Measurements from ENCODE around the gene ECT2L.
"Not testable (repeated sequence)": the region's sequence is repeated elsewhere in the genome, so short reads cannot be mapped to it uniquely, and the experiment has no call there.

ECT2L gene

GRCh38 chr6:138931660-138932059 lies 135.8 kb downstream of the ECT2L start:
- no peak for ATAC-seq
- no peak for TF ChIP-seq ZFP30 (CRISPR knock-in tag; IDR thresholded peaks at IDR 0.05)
- TF ChIP-seq TSHZ2 (CRISPR knock-in tag; IDR thresholded peaks at IDR 0.05), result no peak
- TF ChIP-seq RARB (CRISPR knock-in tag; IDR thresholded peaks at IDR 0.05), result no peak
- TF ChIP-seq CSRNP3 (CRISPR knock-in tag; IDR thresholded peaks at IDR 0.05), result no peak
- no peak for TF ChIP-seq ARNTL (CRISPR knock-in tag; IDR thresholded peaks at IDR 0.05; ENCODE audit: borderline replicate concordance, low read depth)
- TF ChIP-seq CREB5 (CRISPR knock-in tag; IDR thresholded peaks at IDR 0.05; ENCODE audit: low read depth), result no peak
- TF ChIP-seq GLIS3 (CRISPR knock-in tag; IDR thresholded peaks at IDR 0.05), result no peak
- no peak for TF ChIP-seq ESRRG (CRISPR knock-in tag; IDR thresholded peaks at IDR 0.05)
- TF ChIP-seq PPARA (CRISPR knock-in tag; IDR thresholded peaks at IDR 0.05; ENCODE audit: borderline replicate concordance), result no peak
- no peak for TF ChIP-seq ZFP3 (CRISPR knock-in tag; IDR thresholded peaks at IDR 0.05)
- no peak for TF ChIP-seq PATZ1 (CRISPR knock-in tag; IDR thresholded peaks at IDR 0.05; ENCODE audit: borderline replicate concordance)
- no peak for TF ChIP-seq ZC3H10 (CRISPR knock-in tag; IDR thresholded peaks at IDR 0.05)
- no peak for TF ChIP-seq POU6F1 (CRISPR knock-in tag; IDR thresholded peaks at IDR 0.05; ENCODE audit: borderline replicate concordance, low read depth)
- no peak for TF ChIP-seq CSDC2 (CRISPR knock-in tag; IDR thresholded peaks at IDR 0.05)
- no peak for TF ChIP-seq ZNF565 (CRISPR knock-in tag; conservative IDR thresholded peaks at IDR 0.05; ENCODE audit: low read depth)
- no peak for TF ChIP-seq SNAI2 (CRISPR knock-in tag; IDR thresholded peaks at IDR 0.05)
- TF ChIP-seq ISL1 (CRISPR knock-in tag; IDR thresholded peaks at IDR 0.05), result no peak
- TF ChIP-seq TOX (CRISPR knock-in tag; IDR thresholded peaks at IDR 0.05; ENCODE audit: borderline replicate concordance), result no peak
- no peak for TF ChIP-seq ZNF8 (CRISPR knock-in tag; IDR thresholded peaks at IDR 0.05)
- TF ChIP-seq ZNF70 (CRISPR knock-in tag; IDR thresholded peaks at IDR 0.05), result no peak

- not testable (repeated sequence) for ATAC-seq
Observed at GRCh38 chr6:138936873-138937272, 141.0 kb downstream of the ECT2L start.

- no peak for ATAC-seq
- TF ChIP-seq PATZ1 (CRISPR knock-in tag; IDR thresholded peaks at IDR 0.05; ENCODE audit: borderline replicate concordance), result no peak
- no peak for TF ChIP-seq CREB5 (CRISPR knock-in tag; IDR thresholded peaks at IDR 0.05; ENCODE audit: low read depth)
- no peak for TF ChIP-seq SNAI2 (CRISPR knock-in tag; IDR thresholded peaks at IDR 0.05)
- no peak for TF ChIP-seq PPARA (CRISPR knock-in tag; IDR thresholded peaks at IDR 0.05; ENCODE audit: borderline replicate concordance)
- TF ChIP-seq TSHZ2 (CRISPR knock-in tag; IDR thresholded peaks at IDR 0.05), result no peak
- TF ChIP-seq TCF4 (CRISPR knock-in tag; IDR thresholded peaks at IDR 0.05; ENCODE audit: borderline replicate concordance), result no peak
- no peak for TF ChIP-seq ESRRG (CRISPR knock-in tag; IDR thresholded peaks at IDR 0.05)
- TF ChIP-seq CSDC2 (CRISPR knock-in tag; IDR thresholded peaks at IDR 0.05), result no peak
- no peak for TF ChIP-seq GLIS3 (CRISPR knock-in tag; IDR thresholded peaks at IDR 0.05)
Observed at GRCh38 chr6:138943089-138943625, 147.3 kb downstream of the ECT2L start.

Measured in SK-N-SH treated with all-trans-retinoic acid at 6 μM for 48 hours (cell line).